ENCODE measurements around the gene SORBS2.

SORBS2 gene

DNA sequence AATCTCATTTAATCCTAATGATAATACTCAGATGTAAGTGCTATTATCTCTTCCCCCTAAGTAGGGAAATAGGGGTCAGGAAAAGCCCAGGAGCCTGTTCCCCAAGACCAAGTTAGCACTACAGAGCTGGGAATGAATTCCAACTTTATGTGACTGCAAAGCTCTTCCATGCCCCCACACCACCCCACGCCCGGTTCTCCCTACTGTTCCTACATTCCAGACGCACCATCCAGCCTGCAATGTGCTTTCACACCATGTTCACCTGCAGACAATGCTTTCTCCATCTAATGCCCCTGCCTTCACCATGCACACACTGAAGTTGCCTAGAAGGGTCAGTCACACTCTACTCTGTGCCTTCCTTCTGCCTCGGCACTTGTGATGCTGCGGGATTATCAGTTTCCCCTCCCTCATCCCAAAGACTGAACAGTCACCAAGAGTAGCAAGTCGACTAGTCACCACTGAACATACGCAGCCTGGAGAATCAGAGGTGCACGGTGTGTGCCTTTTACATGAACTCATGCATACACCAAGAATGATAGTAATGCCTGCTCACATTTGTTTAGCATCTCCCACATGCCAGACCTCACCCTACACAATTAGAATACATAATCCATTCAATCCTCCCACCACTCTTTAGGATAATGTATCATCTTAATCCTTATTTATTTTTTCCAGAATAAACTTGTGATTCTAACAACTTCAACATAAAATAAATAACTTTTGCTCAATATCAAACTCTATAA lies 14.2 kb downstream of the SORBS2 start:
- no peak for DNase-seq

DNA sequence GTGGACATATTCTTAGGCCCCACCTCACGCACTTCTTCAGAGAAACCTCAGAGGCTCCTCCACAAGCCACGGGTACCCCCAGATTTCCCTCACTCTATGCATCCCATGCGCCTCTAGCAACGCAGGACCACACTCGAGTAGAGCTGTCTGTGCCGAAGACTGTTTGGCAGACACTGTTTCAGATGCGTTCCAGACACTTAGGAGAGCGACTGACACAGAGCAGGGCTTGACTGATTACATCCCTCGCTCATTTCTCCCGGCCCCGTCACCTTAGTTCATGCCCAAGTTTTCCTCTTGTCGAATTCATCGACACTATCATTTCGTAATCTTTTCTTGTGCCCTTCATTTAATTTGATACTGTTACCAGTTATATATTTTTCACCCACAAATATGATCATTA lies 15.0 kb downstream of the SORBS2 start:
- DNase-seq = no peak

DNA sequence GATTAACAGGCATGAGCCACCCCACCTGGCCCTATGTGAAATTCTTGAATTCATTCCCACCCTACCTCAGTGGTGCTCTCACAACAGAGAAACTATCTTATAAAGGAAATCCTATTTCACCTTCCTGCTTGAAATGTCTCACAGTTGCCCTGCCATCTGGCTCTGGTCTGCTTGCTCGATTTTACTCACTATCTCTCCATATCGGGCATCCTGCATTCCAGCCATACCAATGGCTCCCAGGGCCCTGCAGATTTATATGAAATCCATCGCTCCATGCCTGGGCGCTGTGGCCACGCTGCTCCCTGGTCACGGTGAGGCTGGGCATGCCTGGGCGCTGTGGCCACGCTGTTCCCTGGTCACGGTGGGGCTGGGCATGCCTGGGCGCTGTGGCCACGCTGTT lies 15.8 kb downstream of the SORBS2 start:
- no peak for DNase-seq

DNA sequence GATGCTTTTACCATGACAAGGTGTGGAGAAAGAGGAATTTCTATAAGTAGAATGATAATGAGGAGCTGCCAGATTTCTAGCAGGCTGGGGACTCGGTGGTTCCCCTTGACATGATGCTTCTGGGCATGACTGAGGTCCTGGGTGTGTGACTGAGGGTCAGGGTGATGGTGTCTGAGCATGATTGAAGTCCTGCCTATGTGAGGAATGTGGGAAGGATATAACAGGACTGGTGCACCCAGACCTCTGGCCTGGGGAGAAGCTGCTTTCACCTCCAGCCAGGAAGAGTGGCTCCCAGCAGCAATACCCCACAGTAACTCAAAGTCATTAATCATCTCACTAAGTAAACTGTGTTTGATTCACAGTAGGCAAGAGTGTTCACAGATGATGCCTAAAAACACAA lies 17.4 kb downstream of the SORBS2 start:
- no peak for DNase-seq

DNA sequence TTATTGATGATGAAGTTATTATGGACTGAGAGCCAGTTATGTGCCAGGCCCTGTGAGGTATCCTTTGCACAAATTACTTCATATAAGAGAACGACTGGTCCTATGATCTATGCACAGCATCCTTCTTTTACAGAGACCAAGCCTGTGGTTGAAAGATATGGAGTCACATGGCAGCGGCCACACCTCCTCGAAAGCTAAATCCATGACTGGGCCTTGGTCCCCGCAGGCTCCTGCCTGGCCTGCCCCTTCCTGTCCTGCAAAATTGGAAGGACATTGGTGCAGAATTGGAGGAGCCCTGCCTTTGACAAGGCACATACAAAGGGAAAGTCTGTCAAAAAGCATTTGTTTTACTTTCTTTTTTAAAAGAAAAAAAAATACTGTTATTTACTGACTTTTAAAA lies 18.3 kb downstream of the SORBS2 start:
- DNase-seq = no peak

DNA sequence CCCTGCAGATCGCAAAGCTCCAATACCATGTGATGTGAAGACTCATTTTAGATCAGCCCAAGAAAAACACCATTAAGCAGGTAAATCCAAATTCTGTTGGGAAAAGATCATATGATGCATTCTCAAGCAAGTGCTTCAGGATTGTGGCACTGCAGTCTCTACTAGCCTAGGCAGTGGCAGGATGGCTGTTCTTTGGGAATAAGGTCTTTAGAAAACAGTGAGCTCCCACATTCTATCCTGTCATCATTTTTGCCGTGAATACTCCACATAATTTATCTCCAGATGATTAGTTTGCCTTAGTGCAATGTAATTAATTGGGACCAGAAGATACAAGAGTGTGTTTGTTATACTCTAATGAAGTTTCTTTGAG lies 18.9 kb downstream of the SORBS2 start:
- DNase-seq = no peak

DNA sequence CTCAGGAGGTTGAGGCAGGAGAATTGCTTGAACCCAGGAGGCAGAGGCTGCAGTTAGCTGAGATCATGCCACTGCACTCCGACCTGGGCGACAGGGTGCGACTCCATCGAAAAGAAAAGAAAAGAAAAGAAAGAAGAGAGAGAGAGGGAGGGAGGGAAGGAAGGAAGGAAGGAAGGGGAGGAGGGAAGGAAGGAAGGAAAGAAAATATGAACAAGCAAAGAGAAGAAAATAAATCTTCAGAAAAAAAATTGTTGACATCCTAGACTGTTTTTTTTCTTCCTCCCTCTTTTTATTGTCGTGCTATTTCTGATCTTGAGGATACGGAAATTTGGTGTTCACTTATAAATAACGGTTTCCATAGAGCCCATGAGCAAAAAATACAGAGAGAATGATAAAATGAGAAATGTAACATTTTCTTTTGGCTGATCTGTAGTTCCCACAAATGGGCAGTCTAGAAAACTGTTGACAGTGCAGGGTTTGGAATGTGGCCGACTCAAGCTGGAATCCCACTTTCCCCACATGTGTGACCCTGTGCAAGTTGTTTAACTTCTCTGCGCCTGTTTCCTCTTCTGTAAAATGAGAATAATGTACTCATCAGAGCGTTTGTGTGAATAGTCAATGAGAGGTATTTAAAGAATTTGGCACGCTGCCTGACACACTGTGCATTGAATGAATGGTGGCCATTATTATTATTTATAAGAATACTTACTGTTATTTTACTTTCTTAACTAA lies 19.4 kb downstream of the SORBS2 start:
- DNase-seq = no peak

DNA sequence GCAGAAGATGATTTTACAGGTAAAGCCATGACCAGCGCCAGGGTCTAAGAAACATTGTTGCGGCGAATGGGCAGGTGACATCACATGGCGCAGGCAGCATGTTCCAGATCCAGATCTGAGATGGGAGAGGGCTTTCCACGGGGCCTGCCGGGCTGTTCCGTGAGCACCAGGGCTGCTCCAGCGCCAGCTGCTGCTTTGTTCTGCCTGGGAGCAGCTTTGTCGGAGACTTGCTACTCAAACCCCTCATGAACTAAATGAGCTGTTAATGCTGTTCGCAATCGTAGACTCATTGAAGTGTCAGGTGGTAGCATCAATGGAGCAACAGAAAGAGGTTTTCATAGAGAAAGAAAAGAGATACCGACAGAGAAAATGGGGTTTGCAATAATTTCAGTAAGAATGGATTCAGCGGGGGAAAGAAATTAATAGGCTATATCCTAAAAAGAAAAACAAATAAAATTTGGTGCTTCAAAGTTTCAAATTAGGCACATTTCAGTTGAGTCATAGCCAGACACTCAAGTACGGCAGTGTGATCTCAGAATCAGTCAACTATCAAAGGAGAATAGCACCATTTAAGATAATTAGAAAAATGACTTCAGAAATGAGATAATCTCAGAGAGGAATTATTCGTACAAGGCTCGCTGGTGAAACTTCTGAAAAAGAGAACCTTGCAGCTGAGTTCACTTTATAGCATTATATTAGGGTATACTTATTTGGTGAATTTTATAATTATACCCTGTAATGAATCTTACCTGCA lies 23.9 kb downstream of the SORBS2 start:
- DNase-seq = no peak

DNA sequence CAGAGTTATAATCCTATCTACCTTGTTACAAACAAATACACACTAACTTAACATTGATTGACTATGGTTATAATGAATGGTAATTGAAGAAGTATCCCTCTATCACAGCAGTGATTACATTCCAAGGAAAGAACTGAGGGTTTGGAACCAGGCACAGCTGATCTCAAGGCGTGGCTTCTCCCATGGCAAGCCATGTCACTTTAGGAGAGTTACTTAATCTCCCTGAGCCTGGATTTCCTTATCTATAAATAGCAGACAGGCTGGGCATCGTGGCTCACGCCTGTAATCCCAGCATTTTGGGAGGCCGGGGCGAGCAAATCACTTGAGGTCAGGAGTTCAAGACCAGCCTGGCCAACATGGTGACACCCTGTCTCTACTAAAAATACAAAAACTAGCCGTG lies 25.6 kb downstream of the SORBS2 start:
- DNase-seq = no peak

DNA sequence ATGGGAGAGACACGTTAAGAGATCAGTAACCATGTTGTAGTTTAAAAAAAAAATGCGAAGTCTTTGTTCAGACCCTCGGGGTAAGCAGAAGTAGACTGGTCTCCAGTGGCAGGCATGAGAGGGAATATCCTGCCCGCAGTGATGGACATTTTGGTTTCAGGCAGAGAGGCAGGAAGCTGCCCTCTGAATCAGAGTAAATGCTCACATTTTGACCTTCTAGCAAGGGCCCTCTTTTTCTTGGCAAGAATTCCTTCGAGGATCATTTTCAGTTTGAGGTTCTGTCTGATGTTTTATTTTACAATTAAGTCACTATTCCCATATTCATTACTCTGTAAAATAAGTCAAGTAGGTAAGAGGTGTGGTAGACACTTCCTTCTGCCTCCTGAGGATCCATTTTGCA lies 28.4 kb downstream of the SORBS2 start:
- DNase-seq = no peak

DNA sequence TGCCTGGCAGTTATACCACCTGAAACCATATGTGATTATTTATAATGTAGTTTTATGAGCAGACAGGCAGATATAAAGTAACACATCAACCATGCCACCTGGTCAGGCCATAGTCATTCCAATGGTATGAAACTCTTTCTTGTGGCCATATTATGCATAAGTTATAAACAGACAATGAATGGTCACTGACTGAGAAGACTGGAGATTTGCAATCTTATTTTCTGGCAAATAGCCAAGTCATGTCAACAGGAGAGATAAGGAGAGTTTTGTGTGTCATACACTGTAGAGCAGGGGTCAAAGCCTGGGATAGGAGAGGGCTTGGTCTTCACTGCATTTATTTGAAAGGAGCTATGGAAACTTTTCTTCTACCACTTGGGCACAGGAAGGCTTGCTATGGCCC lies 29.5 kb downstream of the SORBS2 start:
- no peak for DNase-seq

DNA sequence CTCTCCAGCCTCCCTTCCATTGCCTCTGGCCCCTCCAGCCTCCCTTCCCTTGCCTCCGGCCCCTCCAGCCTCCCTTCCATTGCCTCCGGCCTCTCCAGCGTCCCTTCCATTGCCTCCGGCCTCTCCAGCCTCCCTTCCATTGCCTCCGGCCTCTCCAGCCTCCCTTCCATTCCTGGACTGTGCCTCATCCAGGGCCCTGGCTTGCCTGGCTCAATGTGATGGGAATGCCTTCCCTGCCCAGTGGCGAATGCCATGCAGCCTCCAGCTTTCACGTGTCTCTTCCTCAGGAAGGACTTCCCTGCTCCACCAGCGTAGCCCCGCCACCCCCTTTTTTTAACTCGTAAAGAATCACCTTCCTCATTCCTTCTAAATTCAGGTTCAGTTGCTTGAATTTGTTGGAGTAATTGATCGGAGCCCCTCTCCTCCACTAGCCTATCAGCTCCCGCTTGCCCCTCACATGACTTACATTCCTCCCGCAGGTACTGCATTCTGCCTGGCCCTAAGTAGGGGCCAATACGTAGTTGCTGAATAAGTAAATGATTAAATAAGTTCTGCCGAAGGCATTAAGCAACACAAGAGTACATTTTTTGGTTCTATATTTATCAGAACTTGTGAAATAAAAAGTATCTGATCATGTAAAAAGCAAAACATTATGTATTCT lies 30.3 kb downstream of the SORBS2 start:
- DNase-seq = no peak

DNA sequence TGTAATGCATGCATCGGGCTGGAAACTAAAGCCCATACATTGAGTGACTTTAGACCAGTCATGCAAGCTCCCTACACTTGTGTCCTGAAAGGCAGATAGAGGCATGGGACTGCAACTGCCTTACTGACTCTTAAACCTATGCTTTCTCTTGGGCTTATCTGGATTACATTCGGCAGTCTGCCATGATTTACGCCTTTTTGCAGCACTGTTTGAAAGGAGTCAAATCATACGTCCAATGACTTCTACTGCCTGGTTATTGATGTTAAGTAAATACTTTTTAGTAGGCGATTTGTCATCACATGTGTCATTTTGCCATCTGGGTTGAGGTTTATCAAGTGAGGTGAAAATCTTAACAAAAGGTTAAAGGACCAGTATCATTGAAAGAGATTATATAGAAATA lies 31.5 kb downstream of the SORBS2 start:
- no peak for DNase-seq

DNA sequence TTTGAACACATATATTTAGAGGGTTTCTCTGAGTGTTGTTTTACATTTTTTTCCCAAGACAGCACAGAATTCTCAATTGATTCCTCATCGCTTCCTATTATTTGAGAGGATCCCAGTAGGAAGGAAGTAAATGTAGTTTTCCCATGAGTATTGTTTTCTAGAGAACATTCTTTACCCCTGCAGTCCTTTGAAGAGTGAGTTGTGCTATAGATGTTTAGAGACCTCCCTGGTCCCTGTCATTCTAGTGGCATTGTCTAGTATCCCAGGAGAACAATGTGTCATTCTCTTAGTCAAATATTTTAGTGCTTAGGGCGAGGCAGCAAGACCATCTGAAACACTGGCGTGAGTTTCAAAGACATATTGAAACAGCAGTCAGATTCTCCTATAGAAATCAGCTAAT lies 32.5 kb downstream of the SORBS2 start:
- no peak for DNase-seq

DNA sequence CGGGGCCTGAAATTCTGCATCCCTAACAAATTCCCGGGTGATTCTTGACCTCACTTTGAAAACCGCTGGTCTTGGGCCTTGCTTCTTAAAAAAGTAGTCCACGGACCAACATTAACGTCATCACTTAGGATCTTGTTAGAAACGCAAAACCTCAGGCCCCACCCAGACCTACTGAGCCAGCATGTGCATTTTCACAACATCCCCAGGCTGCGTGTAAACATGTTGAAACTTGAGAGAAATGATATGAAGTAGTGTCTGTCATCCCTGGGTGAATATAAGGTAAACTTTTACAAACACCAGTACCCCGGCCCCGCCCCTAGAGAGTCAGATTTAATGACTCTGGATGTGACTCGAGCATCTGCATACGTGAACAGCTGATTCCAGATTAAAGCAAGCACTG lies 33.7 kb downstream of the SORBS2 start:
- DNase-seq = no peak

DNA sequence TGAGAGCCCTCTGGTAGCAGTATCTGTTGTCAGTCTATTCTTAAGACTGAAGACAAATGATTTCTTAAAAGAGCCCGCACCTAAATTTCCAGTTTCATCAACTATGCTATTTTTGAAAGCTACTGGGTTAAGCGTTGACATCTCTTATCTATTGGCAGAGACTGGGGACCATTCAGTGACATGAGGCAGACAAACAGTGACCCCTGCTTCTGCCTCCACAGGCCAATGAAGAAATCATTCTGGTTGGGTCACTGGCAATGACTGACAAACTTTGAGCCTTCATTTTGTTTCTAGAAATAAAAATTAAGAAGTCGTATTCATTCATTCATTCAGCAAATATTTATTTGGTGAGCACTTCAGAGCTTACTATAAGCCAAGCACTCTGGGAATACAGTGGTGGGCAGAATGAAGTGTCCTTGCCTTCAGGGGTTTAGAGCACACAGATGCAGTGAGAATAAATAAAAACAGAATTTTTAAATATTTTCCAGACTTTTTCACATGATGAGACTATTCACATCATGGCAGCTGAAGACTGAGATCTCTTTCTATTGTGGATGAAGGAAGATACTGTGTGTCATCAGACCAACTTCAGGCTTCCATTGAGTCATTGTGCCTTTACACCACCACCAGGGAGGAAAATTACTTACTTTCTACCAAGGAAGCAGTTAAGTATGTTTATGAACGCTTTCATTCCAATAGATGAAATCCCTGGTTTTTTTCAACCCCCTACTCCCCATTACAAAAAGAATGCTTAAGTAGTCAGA lies 36.0 kb downstream of the SORBS2 start:
- no peak for DNase-seq

DNA sequence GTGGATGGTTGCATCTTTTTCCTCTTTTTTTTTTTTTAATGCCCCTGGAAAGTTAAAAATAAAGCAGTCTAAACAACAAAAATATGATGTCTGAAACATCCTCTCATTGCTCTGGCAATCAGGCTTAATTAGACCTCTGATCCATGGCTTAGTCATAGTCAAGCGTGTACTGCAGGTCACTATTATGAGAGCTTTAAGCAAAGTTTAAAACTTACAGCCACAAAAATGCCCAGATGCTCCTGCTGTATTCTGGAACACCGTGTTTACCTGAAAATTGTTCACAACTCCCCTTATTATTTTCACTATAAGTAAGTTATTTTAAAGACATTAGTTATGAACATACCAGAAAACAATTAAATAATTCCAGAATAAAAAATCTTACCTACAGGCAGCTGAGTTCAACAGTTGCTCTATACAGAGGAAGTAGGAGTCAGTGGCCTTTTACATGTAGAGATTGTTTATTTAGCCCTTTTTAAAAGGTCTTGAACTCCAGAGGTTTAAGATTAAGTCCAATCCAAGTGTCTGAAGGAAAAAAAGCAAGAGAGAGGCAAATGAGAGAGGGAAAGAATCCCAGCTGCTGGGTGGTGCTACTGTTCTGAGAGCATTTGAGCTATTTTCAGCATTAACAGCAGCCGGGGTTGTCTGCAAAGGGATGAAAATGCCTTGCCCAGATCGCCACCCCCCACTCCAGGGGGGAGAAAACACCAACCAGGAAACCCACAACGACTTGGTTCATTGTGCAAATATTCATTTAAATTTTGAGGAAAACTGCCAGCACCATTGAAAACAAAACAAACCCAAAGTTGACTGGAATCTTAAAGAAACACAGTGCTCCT lies 36.9 kb downstream of the SORBS2 start:
- no peak for DNase-seq

DNA sequence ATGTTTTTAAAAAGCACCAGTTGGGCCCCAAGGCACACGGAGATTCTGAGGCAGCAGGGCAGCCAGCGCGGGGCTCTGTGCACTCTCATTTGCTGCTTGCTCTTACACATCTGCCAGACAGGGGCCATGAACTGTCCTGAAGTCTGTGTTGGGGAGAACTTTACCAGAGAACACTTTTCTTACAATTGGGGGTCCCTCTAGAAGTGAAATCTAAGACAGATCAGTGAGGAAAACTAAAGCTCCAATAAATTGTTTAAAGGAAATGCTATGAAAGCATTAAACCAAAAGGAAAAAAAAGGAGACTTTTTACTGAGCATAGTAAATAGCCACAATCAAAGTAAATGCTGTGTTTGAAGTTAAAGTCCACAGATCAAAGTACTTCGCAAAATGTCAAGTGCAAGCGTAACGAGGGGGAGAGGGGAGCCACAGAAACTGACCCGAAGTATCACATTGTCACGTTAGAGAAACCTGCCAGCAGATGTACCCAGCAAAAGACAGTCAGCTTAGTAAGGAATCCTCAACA lies 37.8 kb downstream of the SORBS2 start:
- DNase-seq = no peak

DNA sequence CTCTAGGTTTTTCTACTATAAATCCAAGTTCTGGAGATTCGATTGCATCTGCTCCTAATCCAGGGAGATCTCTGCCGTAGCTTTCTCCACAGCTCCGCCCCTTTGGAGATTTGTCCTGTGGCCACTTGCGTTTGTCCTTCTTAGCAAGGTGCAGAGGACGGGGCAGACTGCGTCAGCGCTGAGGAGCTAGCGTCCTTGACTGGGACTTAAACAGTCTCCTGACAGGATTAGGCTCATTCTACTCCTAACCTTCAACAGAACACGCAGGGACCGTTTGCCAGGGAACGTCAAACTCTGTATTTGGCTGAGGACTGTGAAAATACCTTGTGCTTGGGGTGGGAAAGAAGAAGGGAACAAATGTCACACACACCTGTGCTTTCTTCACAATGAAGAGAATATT lies 38.6 kb downstream of the SORBS2 start:
- no peak for DNase-seq

DNA sequence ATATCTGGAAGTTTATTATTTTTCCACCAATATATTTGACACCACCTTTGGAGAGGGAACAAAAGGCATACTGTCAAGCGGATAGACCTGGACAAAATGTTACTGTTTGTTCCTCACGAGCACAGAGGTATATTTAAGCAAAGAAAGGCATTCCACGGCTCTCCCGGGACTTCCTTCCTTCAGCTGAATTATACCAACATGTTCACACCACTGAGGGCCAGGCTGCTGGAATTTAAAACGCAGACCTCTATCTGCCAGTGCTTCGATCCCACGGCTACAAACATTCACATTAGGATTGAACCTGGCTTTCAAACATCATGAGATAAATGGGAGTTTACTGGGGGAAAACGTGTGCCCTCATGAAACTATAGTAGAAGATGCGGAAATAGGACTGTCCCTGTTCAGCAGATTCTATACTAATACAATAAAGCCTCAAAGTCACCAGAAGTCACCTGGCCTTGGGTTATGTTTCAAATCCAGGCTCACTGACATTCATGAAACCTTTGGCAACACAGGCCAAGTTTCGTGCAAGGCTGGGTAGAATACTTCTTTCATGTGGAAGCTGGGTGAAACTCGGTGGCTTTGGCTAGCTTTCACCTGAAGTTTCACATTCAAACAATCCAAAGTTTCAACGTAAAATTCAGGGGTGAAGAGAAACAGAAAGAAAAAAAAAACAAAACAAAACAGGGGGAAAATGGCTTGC lies 39.5 kb downstream of the SORBS2 start:
- DNase-seq = no peak

Measured in activated CD4-positive, alpha-beta T cell treated with anti-CD3 and anti-CD28 coated beads, Interleukin-2, amount 50 U/mL, for 1 hour (primary cell).